Lung (tissue), 12 donors: ENCODE data around the gene POLDIP2. TPM values are rescaled to one million over a fixed set of nuclear protein-coding genes. Genes with fewer than 3 reads are reported as not detected.
"Not testable (repeated sequence)": the region's sequence is repeated elsewhere in the genome, so short reads cannot be mapped to it uniquely, and the experiment has no call there.

Source experiments
- ATAC-seq: fragments of 200-7000 bp; cut with Tn5 transposase; one replicate; pipeline ENCODE4 v1.9.1; 2020; ENCODE audit warnings: moderate number of reproducible peaks; ENCODE audit not compliant: insufficient read depth, low FRiP score
- DNase-seq, 3 donors: peaks; one replicate each; pipeline ENCODE4 v3.0.0-alpha.2; 2013 to 2017
- H3K27ac ChIP-seq, 2 donors: one replicate each; pipeline ENCODE4 v1.5.1; 2013; ENCODE audit warnings: mild to moderate bottlenecking in 2 of 2, moderate library complexity in 2 of 2, control low read depth in 1 of 2, inconsistent platforms in 1 of 2, low read depth in 1 of 2, low read length in 1 of 2
- H3K27me3 ChIP-seq, 3 donors: one replicate each; pipeline ENCODE4 v1.5.1; 2013; ENCODE audit warnings: low read length in 2 of 3; ENCODE audit not compliant: control insufficient read depth in 3 of 3, insufficient read depth in 3 of 3
- H3K36me3 ChIP-seq, 4 donors: one replicate each; pipeline ENCODE4 v1.5.1; 2013; ENCODE audit warnings: low read length in 4 of 4, mild to moderate bottlenecking in 1 of 4, moderate library complexity in 1 of 4; ENCODE audit not compliant: control insufficient read depth in 4 of 4, insufficient read depth in 4 of 4
- H3K4me1 ChIP-seq, 5 donors: one replicate each; pipeline ENCODE4 v1.5.1; 2013; ENCODE audit warnings: low read length in 5 of 5, mild to moderate bottlenecking in 2 of 5, moderate library complexity in 1 of 5; ENCODE audit not compliant: control insufficient read depth in 5 of 5, insufficient read depth in 5 of 5
- H3K4me3 ChIP-seq: one replicate; pipeline ENCODE4 v1.5.1; 2013; ENCODE audit warnings: mild to moderate bottlenecking, control low read depth, moderate library complexity
- H3K9ac ChIP-seq, 2 donors: one replicate each; pipeline ENCODE4 v1.5.1; 2013; ENCODE audit warnings: low read length in 2 of 2, control low read depth in 1 of 2; ENCODE audit not compliant: insufficient read depth in 1 of 2
- H3K9me3 ChIP-seq, 4 donors: one replicate each; pipeline ENCODE4 v1.5.1; 2013; ENCODE audit warnings: low read length in 3 of 4, mild to moderate bottlenecking in 1 of 4, moderate library complexity in 1 of 4; ENCODE audit not compliant: control insufficient read depth in 4 of 4, insufficient read depth in 3 of 4
- CTCF ChIP-seq: IDR thresholded peaks from 2 replicates; pipeline ENCODE4 v1.5.1; 2012; ENCODE audit warnings: mild to moderate bottlenecking; ENCODE audit errors: control extremely low read depth, extremely low read depth
- WGBS, 2 donors: extraction: QIAGEN DNeasy Blood & Tissue Kit; methylation state at CpG; one replicate each; pipeline ENCODE4 v1.1.7; 2013; 5-methylcytosine and 5-hydroxymethylcytosine counted together
- polyA plus RNA-seq, 2 donors: library from polyadenylated mRNA; stranded (reverse); fragments of 200-250 nt; gene quantifications; one replicate each; pipeline ENCODE4 v1.2.1, GENCODE V29; 2013
- total RNA-seq, 2 donors: library from RNA; depleted of rRNA in 1 of 2; stranded (reverse); fragments of >200 nt in 1 of 2; gene quantifications; one replicate each; pipeline ENCODE4 v1.2.1, GENCODE V29; 2014 to 2021
- donor health status: control.
- donor health status: control.
- donor health status: Bipolar disorder and iron deficiency.
- donor health status: healthy.
- donor health status: DM: yes; HTN: yes; CAD: no.

The POLDIP2 gene
- total and polyA plus RNA-seq, 4 donors = 38.7 to 82.6 (median 62.3) TPM

GRCh38 chr17:28339431-28339830, 17.9 kb downstream of the POLDIP2 start:
- Histone ChIP-seq H3K9ac (no peak overlapping the region), H3K36me3 (peaks cover 14 to 47% (median 32%) of the 10 kb centered on the region in 4 donors), H3K4me3 (no peak overlapping the region), H3K27me3 (no peaks in the 10 kb centered on the region), H3K4me1 (peaks cover 4 to 18% (median 6%) of the 10 kb centered on the region in 5 donors), H3K9me3 (no peaks in the 10 kb centered on the region), H3K27ac (peak overlapping the region in 1 of 2 donors; percentile 20)
- TF ChIP-seq CTCF = no peak
- ATAC-seq (no peak), DNase-seq (no peak)
- 93 to 95% methylated on average over 15 of the region's 15 CpGs for WGBS, 2 donors

- DNase-seq, ATAC-seq, H3K9ac ChIP-seq, H3K9me3 ChIP-seq, H3K4me3 ChIP-seq, H3K27me3 ChIP-seq: not testable (repeated sequence)
- Histone ChIP-seq H3K27ac (peak overlapping the region; percentile 54 to 61), H3K4me1 (peaks cover 4 to 24% (median 6%) of the 10 kb centered on the region in 5 donors), H3K36me3 (peaks cover 14 to 41% (median 31%) of the 10 kb centered on the region in 4 donors)
- 86 to 93% methylated on average over 8 of the region's 8 CpGs for WGBS, 2 donors
Measured at GRCh38 chr17:28338769-28339212, 18.5 kb downstream of the POLDIP2 start.

DNA sequence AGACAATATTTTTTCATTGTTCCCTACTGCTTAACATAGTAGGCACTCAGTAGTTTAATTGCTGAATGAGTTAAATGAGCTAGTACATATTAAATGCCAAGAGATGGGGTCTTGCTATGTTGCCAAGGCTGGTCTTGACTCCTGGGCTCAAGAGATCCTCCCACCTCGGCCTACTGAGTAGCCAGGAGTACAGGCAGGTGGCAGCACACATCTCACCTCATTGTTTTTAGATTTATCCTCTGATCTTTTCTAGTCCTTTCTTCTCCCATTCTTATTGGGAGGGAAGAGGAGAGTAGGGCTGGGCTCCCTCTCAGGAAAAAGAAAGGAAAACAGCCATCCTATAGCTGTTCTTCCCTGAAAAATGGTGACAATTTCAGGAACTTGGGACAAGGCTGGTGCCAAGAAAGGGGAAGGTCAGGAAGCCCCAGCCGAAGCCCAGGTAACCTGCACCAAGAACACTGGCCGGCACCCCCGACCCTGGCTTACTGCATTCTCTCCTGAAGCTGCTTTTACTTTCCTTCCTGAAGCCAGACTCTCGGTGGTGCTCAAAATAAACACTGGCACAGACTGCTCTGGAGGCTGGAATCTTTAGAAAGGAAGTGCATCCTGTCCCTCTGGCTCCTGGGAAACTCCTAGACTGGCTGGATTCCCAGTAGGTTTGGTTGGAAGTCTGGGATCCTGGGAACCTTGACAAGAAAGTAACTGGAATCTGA, 19.1 kb downstream of the POLDIP2 start:
- Histone ChIP-seq H3K36me3 (peaks cover 12 to 35% (median 27%) of the 10 kb centered on the region in 4 donors), H3K9me3 (no peaks in the 10 kb centered on the region), H3K4me3 (no peak overlapping the region), H3K4me1 (peaks cover 4 to 24% (median 6%) of the 10 kb centered on the region in 5 donors), H3K27me3 (no peaks in the 10 kb centered on the region), H3K27ac (peak overlapping the region; percentile 56 to 61), H3K9ac (no peak overlapping the region)
- peak in 2 of 3 donors; percentile 13 to 46 for DNase-seq
- WGBS, 2 donors = 59 to 77% methylated on average over 5 of the region's 5 CpGs
- TF ChIP-seq CTCF = no peak
- no peak for ATAC-seq

GRCh38 chr17:28335959-28336871, 21.1 kb downstream of the POLDIP2 start:
- DNase-seq (peak; percentile 76 to 79 (median 77)), ATAC-seq (no peak)
- Histone ChIP-seq H3K4me3 (peak overlapping the region; percentile 86), H3K9me3 (no peaks in the 10 kb centered on the region), H3K4me1 (peaks cover 4 to 24% (median 6%) of the 10 kb centered on the region in 5 donors), H3K27ac (peak overlapping the region; percentile 93 to 97), H3K36me3 (peaks cover 4 to 22% (median 16%) of the 10 kb centered on the region in 4 donors), H3K27me3 (no peaks in the 10 kb centered on the region), H3K9ac (peak overlapping the region; percentile 87 to 91)
- TF ChIP-seq CTCF = no peak
- WGBS, 2 donors = 6 to 9% methylated on average over 28 to 29 of the region's 29 CpGs
